ENCODE measurements around the gene GNG5.
"Not testable (repeated sequence)": the region's sequence is repeated elsewhere in the genome, so short reads cannot be mapped to it uniquely, and the experiment has no call there.

The GNG5 gene

DNA sequence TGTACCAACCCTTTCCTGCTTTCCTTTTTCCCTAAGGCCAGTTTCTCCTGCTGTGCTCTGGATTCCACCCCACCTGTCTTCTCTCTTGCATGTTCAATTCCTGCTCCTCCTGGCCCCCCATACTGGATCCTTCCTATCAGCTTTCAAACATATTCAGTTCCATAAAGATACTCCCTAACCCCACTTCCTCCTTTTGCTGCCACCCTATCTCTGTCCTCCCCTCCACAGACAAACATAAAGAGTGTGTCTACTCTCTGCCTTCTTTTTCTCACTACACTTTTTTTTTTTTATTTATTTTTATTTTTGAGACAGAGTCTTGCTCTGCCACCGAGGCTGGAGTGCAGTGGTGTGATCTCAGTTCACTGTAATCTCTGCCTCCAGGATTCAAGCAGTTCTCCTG is 44.3 kb downstream of the GNG5 start:
- TF ChIP-seq ZNF274 (IDR thresholded peaks at IDR 0.05; ENCODE audit: low read depth, low read length): no peak
- H3K4me3 ChIP-seq (ENCODE audit: low read length): no peak overlapping the region

- no peak overlapping the region for H3K4me3 ChIP-seq (ENCODE audit: low read length)
- TF ChIP-seq ZNF274 (IDR thresholded peaks at IDR 0.05; ENCODE audit: low read depth, low read length): no peak
These were observed 53.9 kb downstream of the GNG5 start for GRCh38 chr1:84452436-84452835.

- TF ChIP-seq ZNF274 (IDR thresholded peaks at IDR 0.05; ENCODE audit: low read depth, low read length): no peak
- H3K4me3 ChIP-seq (ENCODE audit: low read length): no peak overlapping the region
These were observed 55.5 kb downstream of the GNG5 start for GRCh38 chr1:84450910-84451309.

GRCh38 chr1:84448704-84449103 is 57.7 kb downstream of the GNG5 start:
- H3K4me3 ChIP-seq (ENCODE audit: low read length): not testable (repeated sequence)

All from GM08714 (cell line).